ENCODE measurements around the gene COPG2.
"Not testable (repeated sequence)": the region's sequence is repeated elsewhere in the genome, so short reads cannot be mapped to it uniquely, and the experiment has no call there.

DNA sequence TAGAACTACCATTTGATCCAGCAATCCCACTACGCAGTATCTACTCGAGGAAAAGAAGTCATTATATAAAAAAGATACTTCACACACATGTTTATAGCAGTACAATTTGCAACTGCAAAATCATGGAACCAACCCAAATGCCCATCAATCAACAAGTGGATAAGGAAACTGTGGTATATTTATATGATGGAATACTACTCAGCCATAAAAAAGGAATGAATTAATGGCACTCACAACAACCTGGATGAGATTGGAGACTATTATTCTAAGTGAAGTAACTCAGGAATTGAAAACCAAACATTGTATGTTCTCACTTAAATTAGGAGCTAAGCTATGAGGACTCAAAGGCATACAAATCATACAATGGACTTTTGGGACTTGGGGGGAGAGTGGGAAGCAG, 82.6 kb downstream of the COPG2 start:
- TF ChIP-seq EZH2 (IDR thresholded peaks at IDR 0.05; ENCODE audit: low read depth, unreplicated experiment); POLR2AphosphoS5 (IDR thresholded peaks at IDR 0.05; ENCODE audit: low read depth); NANOG (IDR thresholded peaks at IDR 0.05; ENCODE audit: borderline replicate concordance); CREB1 (CRISPR knock-in tag; IDR thresholded peaks at IDR 0.05; ENCODE audit: low read depth); STAT1 (IDR thresholded peaks at IDR 0.05; ENCODE audit: unreplicated experiment); EZH2phosphoT487 (IDR thresholded peaks at IDR 0.05; ENCODE audit: unreplicated experiment): not testable (repeated sequence)
- TF ChIP-seq, protein P1, sequence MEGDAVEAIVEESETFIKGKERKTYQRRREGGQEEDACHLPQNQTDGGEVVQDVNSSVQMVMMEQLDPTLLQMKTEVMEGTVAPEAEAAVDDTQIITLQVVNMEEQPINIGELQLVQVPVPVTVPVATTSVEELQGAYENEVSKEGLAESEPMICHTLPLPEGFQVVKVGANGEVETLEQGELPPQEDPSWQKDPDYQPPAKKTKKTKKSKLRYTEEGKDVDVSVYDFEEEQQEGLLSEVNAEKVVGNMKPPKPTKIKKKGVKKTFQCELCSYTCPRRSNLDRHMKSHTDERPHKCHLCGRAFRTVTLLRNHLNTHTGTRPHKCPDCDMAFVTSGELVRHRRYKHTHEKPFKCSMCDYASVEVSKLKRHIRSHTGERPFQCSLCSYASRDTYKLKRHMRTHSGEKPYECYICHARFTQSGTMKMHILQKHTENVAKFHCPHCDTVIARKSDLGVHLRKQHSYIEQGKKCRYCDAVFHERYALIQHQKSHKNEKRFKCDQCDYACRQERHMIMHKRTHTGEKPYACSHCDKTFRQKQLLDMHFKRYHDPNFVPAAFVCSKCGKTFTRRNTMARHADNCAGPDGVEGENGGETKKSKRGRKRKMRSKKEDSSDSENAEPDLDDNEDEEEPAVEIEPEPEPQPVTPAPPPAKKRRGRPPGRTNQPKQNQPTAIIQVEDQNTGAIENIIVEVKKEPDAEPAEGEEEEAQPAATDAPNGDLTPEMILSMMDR (conservative IDR thresholded peaks at IDR 0.05; ENCODE audit: low read depth in 2 of 2): not testable (repeated sequence)
- TF ChIP-seq, protein P2, sequence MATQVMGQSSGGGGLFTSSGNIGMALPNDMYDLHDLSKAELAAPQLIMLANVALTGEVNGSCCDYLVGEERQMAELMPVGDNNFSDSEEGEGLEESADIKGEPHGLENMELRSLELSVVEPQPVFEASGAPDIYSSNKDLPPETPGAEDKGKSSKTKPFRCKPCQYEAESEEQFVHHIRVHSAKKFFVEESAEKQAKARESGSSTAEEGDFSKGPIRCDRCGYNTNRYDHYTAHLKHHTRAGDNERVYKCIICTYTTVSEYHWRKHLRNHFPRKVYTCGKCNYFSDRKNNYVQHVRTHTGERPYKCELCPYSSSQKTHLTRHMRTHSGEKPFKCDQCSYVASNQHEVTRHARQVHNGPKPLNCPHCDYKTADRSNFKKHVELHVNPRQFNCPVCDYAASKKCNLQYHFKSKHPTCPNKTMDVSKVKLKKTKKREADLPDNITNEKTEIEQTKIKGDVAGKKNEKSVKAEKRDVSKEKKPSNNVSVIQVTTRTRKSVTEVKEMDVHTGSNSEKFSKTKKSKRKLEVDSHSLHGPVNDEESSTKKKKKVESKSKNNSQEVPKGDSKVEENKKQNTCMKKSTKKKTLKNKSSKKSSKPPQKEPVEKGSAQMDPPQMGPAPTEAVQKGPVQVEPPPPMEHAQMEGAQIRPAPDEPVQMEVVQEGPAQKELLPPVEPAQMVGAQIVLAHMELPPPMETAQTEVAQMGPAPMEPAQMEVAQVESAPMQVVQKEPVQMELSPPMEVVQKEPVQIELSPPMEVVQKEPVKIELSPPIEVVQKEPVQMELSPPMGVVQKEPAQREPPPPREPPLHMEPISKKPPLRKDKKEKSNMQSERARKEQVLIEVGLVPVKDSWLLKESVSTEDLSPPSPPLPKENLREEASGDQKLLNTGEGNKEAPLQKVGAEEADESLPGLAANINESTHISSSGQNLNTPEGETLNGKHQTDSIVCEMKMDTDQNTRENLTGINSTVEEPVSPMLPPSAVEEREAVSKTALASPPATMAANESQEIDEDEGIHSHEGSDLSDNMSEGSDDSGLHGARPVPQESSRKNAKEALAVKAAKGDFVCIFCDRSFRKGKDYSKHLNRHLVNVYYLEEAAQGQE (IDR thresholded peaks at IDR 0.05; ENCODE audit: unreplicated experiment): not testable (repeated sequence)
